ENCODE data around the gene ITIH4.
"Not testable (repeated sequence)": the region's sequence is repeated elsewhere in the genome, so short reads cannot be mapped to it uniquely, and the experiment has no call there.

ITIH4 gene

DNA sequence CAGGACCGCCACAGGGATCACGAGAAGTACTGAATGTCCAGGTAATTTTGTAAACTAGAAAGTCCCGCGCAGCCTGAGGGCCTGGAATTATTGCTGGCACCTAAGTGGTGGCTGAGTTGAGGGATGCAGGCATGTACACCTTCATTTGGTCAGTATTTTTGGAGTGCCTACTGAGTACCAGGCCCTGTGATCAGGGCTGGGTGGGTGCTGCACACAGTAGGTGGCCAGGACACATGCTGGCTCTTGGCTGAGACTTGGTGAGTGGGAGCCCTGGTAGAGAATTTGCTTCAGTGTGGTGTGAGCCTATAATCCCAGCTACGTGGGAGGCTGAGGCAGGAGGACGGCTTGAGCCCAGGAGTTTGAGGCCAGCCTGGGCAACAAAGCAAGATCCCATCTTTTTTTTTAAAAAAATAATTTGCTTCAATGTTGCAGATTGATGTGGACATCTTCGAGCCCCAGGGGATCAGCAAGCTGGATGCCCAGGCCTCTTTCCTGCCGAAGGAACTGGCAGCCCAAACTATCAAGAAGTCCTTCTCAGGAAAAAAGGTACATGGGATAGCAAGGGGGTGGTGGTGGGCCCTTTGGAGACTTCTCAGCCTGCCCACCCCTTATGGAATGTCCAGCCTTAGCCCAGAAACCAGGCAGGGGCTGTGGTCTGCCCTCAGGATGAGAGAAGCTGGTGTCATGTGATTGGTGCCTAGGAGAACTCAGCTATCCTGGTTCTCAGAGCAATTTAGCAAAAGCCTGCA, 50.5 kb downstream of the ITIH4 start:
- no peak for DNase-seq

DNA sequence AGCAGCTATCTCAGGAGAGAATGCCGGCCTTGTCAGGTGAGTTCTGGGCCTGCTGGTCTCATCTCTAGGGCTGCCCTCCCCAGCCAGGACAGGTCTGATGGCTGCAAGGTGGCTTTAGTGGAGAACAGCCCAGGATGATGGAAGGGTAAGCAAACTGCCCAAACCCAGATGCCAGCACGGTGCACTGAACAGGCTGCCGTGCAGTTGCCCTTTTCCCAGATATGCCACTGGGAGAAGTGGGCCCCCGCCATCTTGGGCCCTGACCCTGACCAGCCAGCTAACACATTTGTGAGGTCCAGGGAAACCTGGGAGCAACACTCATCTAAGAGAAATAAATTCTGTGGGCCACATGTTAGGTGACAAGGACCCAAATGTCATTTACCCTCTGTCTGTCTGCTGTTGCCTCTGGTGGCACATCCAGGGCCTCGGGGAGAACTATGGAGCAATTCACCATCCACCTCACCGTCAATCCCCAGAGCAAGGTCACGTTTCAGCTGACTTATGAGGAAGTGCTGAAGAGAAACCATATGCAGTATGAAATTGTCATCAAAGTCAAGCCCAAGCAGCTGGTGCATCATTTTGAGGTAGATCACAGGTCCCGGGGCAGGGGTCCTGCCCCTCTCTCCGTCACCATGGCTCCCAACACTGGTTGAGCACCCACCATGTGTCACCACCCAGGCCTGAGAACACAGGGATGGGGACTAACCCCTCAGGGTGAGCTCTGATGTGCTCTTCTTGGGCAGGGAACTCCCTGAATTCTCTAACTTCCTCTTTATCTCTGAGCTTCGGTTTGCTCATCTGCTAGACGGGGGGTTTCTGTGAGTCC, 51.2 kb downstream of the ITIH4 start:
- no peak for DNase-seq

DNA sequence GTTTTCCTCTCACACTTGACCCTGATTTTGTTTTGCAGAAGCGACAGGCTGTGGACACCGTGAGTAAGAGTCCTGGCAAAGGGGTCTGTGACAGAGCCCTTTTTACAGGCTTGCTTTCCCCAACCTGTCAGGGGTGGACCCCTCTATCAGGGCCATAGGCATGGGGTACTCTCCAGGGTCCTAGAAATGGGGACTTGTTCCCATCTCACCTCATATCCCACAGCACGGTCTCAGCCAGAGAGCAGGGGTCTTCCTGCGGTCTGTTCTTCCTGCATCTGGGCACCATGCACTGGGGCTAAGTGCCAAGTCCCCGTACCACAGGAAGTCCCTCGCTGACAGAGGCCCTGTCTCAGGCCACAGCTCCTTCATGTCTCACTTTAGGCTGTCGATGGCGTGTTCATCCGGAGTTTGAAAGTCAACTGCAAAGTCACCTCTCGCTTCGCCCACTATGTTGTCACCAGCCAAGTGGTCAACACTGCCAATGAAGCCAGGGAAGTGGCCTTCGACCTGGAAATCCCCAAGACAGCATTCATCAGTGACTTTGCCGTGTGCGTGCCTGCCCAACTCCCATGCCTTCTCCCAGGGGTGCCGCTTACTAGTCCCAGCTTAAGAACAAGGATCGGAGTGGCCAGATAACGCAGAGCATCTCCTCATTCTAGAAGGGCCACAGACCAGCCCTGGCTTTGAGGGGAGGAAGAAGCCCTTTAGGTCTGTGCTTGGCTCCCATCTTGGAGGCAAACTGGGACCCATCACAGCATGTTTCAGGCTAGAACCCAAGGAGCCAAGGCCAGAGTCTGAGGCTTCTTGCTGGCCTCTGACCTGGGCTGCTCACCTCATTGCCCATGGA, 52.3 kb downstream of the ITIH4 start:
- DNase-seq: no peak

DNA sequence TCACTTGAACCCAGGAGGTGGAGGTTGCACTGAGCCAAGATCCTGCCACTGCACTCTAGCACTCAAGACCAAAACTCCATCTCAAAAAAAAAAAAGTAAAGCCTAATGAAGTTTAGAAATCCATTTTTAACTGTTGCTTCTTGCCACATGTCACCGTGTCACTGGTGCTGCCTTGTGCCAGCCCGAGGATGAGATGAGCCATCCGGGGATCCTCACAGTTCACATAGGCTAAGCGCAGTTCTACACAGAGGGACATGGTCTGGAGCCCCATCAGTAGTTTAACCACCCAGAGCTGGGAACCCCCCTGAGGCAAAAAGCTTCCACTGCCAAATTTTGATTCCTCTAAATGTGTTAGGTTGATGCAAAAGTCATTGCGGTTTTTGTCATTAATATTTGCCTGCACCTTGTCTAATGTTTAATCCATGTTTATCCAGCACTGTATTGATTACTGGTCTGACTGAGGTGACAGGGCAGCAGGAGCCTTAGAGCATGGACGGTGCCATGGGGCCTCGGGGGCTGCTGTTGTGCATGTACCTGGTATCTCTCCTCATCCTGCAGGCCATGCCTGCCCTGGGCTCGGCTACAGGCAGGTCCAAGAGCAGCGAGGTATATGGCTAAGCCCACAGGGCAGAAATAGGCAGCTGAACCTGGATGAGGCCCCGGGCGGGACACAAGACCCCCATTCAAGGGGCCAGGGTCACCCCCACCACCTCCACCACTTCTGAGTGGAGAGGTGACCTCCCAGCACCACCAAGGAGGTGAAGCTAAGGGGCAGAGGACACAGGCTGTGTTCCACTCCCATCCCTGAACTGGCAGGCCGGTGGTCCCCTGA, 53.1 kb downstream of the ITIH4 start, which contains the start of gene ITIH1:
ITIH1 (plus strand) TSS at position 473 of the 832 bp plus-strand sequence; CDS start at position 490, 17 bp downstream.
- no peak for DNase-seq

DNA sequence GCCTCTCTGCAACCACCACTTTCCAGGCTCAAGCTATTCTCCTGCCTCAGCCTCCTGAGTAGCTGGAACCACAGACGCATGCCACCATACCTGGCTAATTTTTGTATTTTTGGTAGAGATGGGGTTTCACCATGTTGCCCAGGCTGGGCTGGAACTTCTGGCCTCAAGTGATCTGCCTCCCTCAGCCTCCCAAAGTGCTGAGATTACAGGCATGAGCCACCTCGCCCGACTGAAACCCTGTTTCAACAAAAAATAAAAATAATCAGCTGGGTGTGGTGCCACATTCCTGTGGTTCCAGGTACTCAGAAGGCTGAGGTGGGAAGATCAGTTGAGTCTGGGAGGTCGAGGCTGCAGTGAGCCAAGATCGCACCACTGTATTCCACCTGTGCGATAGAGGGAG, 54.0 kb downstream of the ITIH4 start:
- DNase-seq: not testable (repeated sequence)

DNA sequence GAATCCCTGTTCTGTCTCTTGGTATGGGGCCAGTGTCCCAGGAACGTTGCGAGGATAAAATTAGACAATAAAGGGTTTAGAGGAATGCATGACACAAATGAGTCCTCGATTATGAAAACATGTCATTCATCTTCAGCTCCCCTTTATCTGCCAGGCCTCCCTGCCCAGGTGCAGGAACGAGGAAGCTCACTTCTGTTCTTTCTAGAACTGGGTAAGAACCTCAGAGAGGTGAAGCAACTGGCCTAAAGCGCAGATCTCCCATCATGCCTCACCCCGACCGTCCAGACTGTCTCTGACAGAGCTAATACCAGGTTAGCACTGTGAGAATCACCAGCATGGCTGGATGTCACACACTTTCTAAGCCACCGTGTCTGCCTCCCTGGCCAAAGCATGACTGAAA, 54.6 kb downstream of the ITIH4 start:
- no peak for DNase-seq

DNA sequence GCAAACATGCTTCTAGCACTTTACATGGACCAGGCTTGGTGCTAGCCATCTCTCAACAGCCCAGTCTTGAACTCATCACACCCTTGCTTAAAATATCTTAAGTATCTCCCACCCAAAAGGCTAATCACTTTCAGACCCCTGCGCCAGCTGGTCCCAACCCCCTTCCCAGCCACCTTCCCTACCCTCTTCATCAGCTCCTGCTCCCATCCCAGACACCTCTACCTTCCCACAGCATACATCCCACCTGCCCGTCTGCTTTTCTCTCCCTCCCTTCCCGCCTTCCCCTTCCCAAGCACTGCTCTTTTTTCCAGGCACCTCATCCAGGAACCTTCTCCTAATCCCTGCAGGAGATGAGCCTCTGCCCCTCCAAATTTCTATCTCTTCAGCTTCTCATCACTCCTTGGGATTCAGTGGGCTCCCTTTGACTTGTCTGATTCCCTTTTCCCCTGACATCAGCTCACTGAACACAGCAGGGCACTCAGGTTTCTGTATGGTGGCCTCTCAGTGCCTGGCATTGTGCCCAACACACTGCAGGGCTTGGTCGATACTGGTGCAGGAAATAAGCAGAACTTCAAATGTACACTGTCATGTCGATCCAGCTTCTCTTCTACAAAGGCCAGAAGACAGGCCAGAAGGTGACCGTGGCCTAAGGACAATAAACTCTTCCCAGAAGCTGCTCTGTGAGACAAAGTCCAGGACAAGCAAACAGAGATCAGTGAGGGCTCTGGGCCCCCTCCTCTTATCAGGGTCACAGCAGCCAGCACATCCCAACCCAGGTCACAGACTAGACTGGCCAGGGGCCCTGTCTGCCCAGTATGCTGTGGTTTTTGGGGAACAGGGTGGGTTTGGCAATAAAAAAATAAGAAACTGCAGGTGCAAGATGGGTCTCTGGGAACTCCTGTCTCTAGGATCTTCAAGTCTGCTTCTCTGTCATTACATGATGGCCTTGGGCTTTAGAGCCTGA, 55.3 kb downstream of the ITIH4 start:
- peak; percentile 7 for DNase-seq

DNA sequence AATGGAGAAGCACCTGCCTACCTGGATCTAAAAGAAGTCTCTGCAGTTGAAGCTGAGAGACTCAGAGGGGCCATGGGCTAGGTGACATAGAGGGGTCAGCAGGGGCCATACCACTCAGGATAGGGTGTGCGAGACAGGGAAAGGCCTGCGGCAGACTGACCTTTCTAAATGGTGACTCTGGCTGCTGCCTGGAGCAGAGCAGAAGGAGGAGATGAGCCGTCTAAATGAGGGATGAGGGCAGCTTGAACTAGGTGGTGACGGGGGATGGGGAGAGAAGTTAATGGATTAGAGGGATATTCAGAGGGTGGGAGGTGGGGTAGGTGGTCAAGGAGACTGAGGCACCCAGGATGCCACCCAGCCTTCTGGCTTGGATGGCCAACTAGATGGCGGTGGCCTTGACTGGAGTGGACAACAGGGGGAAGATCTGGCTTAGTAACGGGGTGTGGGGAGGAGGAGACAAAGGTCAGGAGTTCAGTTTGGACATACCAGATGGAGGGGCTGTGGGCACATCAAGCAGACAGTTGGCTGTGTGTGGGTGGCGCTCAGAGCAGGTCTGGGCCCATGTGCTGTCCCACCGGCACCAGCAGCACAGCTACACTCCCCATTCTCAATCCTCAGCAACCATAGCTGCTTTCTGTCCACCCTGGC, 56.3 kb downstream of the ITIH4 start:
- no peak for DNase-seq

DNA sequence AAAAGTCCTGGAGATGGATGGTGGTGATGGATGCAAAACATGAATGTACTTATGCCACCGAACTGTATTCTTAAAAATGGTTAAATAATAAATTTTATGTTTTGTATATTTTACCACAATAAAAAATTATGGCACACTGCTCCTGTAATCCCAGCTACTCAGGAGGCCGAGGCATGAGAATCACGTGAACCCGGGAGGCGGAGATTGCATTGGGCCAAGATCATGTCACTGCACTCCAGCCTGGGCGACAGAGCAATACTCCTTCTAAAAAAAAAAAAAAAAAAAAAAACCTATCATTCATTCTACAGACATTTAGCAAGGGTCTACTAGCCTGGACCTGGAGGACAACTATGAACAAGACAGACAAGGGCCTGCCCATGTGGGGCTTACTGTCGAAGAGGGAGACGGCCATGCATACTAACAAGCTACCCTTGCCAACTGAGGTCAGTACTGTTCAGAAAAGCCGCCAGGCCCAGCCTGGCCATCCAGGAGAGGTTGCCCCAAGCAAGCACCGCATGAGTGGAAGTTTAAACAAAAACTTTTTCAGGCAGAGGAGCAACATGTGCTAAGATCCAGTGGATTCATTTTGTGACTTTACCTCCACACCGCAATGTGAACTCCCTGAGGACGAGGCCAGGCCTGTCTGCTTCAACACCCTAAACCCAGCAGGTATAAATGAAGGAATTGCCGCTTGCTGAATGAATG, 57.0 kb downstream of the ITIH4 start:
- no peak for DNase-seq

DNA sequence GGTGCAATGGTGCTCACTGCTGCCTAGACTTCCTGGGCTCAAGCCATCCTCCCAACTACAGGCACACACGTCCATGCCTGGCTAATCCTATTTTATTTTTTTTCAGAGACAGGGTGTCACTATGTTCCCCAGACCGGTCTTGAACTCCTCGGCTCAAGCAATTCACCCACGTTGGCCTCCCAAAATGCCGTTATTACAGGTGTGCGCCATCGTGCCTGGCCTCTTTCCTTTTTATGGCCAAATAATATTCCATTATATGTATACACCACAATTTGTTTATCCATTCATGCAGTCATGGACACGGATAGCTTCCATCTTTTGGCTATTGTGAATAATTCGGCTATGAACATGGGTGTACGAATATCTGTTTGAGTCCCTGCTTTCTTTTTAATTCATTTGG, 58.8 kb downstream of the ITIH4 start:
- no peak for DNase-seq

DNA sequence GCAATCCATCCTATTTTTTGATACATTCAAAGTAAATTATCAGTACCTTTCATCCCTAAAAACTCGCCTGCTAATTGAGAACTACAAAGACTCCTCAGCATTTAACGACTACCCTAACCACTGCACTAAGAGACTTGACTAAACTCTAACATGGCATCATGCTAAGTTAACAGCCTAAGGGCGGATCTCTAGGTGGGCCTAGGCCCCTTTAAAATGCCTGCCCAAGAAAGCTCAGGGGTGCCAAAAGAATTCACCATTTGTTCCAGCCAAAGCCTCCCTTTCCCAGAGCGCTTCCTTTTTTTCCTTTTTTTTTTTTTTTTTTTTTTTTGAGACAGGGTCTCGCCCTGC, 59.2 kb downstream of the ITIH4 start:
- DNase-seq: no peak

DNA sequence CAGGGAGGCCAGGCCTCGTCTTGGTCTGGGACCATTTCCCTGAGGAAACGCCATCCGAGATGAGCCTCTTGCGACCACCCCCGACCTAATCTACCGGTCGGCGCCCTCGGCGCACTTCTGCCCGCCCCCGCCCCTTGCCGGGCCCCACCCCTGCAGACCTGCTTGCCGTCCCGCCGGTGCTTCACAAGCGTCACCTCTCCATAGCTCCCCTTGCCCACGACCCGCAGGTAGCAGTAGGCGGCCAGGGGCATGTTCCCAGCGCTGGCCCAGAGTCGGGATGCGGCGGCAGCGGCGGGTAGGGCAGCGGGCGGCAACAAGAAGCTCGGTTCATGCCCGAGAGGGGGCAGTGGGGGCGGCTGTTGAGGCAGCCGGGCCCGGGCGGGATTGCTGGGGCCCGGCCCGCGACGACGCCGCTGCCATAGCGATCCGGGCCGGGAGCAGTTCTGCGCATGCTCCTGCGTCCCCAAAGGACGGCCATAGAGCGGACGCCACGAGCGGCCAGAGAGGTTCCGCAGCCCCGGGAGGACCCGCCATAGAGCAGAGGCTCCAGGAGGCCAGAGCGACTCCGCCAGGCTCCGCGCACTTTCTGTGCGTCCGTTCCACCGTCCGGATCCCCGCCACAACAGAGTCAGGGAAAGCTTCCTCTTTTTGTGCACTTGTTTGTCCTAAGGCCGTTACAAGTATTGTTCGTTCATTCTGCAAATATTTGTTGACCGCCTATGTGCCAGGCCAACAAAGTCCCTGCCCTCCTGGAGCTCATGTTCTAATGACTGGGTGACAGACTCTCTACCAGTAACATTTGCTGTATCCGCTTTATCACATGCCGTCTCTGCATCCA, 59.8 kb downstream of the ITIH4 start, which contains the start of gene NEK4:
NEK4 (minus strand) TSS at position 445 of the 838 bp plus-strand sequence; CDS start at position 251, 194 bp downstream.
- peak; percentile 68 for DNase-seq

DNA sequence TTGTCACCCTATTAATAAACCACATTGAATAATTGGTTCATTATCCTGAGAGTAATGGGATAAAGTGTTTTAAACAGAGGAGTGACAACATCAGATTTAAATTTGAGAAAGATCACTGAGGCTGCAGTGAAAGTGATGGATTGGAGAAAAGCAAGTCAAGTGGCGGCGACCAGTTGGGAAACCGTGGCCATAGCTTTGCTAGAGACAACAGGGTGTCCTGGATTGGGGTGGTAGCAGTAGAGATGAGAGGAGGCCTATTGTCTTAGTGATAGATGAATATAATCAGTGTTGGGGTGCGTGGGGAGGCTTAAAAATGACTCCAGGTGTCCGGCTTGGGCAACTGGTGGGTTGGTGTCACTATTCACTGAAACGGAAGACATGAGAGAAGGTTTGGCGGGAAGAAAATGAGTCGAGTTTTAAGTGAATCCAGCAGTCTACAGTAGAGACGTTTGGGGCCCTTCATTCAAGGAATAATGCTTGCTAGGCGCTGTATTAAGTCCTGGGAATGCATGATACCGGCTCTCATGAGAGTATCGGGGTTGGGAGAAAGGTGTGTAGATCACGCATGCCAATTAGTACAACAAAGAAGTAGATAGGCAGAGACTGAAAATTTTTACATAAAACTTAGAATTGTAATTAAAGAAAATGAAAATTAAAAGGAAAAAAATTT, 60.6 kb downstream of the ITIH4 start:
- DNase-seq: no peak

DNA sequence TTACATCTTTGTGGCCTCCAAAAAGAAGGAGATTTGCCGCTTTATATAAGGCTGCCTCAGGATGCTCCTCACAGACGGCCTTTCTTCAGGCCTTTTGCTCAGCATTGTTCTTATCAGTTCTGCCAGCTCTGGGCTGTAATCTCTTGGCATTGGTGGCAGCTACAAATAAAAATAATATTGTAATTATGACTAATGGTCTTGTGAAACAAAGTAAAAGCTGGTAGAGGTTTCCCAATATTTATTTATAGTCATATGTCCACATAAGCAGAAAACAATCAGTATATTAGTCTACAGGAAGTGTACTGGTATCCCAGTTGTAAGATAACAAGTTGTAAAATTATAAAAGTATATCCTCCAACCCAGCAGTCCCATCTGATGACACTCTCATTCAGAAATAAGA, 67.0 kb downstream of the ITIH4 start:
- no peak for DNase-seq

Measured in DMS79 (cell line).